Dedifferentiated amniotic fluid mesenchymal stem cell (primary cell): ENCODE measurements around the gene LMF1.

Experiments used
- DNase-seq: peaks from one replicate; pipeline ENCODE4 v3.0.0-alpha.2; 2016; ENCODE audit errors: extremely low spot score

The LMF1 gene

GRCh38 chr16:1002399-1003166 lies 31.8 kb upstream of the LMF1 start:
- peak; percentile 60 for DNase-seq

DNA sequence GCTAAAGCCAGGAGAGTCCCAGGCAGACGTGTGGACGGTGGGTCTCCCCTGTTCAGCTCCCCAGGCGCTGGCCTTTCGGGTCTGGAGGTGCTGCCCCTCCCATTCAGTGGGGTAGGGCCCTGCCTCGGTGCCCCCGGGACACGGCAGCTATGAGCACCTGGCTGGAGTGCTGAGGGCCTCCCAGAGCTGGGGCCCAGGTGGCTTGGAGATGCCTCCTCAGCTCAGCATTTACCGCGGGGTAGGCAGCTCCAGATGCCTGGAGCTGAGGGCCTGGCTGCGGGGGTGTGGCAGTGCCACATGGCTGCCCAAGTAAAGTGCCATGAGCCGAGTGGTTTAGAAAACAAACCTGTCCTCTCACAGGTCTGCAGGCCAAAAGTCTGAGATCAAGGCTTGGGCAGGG lies 30.3 kb upstream of the LMF1 start:
- no peak for DNase-seq

DNA sequence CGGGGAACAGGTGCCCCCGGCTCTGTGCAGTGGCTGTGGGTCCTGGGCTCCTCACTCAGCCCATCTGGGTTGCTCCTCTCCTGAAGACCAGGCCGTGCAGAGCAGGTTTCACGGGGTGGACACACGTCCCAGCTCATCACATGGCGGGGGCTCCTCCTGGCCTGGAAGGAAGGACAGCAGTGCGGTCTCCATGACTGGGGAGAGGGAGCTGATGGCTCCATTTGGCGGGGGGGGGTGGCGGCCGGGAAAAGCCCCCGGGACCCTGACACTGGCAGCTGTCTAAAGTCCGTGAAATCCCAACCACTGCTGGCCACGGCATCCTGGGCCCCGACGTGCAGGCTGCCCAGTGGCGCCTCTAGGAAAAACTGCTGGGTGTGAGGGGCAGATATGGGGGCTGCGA lies 29.8 kb upstream of the LMF1 start:
- no peak for DNase-seq

GRCh38 chr16:999677-1000076 lies 28.9 kb upstream of the LMF1 start:
- DNase-seq, result no peak

- DNase-seq, result no peak
Observed at GRCh38 chr16:998615-999014, 27.8 kb upstream of the LMF1 start.

GRCh38 chr16:998211-998610 lies 27.4 kb upstream of the LMF1 start:
- no peak for DNase-seq

GRCh38 chr16:997440-998051 lies 26.8 kb upstream of the LMF1 start:
- no peak for DNase-seq

- DNase-seq, result no peak
Observed at GRCh38 chr16:996681-997080, 25.9 kb upstream of the LMF1 start.

GRCh38 chr16:995783-996182 lies 25.0 kb upstream of the LMF1 start:
- no peak for DNase-seq

DNA sequence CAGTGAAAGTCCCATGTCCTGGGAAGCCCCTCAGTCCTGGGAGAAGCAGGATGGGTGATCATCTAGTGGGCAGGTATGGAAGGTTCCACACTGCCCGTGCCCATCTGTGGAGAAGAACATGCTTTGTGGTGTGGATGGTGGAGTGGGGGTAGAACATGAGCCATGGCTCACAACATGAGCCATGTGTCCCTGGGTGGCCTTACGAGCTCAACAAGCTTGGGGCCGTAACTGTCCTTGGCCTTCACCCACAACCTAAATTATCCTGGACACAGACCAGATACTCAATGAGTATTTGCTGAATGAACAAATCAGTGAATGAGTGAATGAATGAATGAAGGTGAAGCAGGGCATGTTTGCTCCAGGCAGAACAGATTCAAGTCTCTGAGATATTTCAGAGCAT lies 24.3 kb upstream of the LMF1 start:
- DNase-seq, result no peak

DNA sequence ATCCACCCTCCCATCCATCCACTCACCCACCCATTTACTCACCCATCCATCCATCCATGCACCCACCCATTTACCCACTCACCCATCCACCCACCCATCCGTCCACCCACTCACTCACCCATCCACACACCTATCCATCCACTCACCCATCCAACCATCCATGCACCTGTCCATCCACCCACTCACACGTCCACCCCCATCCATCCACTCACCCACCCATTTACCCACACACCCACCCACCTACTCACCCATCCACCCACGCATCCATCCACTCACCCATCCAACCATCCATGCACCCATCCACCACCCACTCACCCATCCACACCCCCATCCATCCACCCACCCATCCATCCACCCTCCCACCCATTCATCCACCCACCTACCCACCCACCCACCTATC lies 22.9 kb upstream of the LMF1 start:
- no peak for DNase-seq

GRCh38 chr16:991773-992172 lies 21.0 kb upstream of the LMF1 start:
- DNase-seq, result no peak

- DNase-seq, result no peak
Observed at GRCh38 chr16:991345-991744, 20.6 kb upstream of the LMF1 start.

- DNase-seq, result no peak
Observed at GRCh38 chr16:990516-991291, 19.9 kb upstream of the LMF1 start.

- DNase-seq, result no peak
Observed at GRCh38 chr16:989354-989814, 18.6 kb upstream of the LMF1 start.

DNA sequence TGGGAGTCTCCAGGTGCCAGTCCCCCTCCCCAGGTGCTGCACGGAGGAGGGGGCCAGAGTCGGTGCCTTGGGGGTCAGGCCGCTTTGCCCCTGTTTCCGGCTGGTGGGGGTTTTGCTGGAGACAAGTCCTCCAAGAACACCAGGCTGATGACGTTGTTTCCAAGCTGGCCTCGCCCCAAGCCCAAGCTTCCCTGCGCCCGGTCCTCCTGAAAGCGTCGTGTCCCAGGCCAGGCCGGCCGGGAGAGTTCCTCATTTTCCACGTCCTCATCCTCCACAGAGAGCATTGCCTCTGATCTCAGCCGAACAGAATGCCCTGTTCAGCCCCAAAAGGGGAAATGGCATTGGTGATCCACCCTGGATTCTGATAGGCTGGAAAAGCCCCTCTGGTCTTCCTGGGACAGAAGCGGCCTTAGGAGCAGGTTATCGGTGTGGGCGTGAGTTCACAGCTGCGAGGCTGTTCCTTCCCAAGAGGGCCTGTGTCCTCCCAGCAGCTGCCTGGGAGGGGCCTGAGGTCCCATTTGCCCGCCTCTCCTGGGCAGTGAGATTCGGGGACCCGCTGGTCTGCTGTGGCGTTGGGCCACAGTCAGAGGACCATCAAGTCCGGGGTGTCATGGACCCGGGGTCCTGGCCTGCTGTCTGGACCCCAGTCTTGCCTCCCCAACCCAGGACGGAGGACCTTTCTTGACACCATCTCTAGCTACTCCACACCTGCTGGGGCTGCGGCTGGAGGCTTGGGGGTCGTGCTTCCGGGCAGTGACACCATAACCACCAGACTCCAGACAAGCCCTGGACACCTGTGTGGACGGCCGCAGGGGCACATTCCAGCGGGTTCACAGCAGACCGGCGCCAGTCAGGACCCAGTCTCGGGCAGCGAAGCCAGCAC lies 17.9 kb upstream of the LMF1 start:
- DNase-seq, result no peak

GRCh38 chr16:987906-988305 lies 17.1 kb upstream of the LMF1 start:
- DNase-seq, result no peak

DNA sequence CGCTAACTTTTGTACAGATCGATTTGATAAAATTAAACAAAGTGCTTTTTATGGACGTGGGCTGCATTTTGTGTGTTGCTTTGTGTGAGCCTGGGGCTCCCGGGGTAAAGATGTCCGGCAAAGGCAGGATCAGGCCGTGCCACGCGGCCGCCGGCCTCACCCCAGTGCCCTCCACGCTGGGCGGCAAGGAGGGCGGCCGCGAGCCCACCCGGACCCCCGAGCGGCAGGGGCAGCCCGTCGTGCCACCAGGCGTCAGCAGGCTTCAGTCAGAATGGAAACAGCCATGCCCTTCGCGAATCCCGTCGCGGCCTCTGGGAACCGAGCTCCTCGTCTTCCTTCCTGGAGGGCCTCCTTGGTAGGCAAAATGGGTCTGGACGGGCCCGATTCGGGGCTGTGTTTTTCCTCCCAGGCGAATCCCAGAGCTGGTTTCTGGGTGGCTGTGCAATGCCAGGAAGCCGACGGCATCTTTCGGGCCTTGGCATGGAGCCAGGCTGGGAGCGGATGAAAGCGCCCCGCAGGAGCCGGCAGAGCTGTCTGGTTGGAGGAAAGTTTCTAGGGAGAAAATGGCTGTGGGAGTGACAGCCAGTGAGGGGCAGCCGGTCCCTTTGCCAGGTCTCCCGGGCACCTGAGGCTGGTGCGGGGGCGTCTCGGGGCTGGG lies 16.3 kb upstream of the LMF1 start:
- no peak for DNase-seq

DNA sequence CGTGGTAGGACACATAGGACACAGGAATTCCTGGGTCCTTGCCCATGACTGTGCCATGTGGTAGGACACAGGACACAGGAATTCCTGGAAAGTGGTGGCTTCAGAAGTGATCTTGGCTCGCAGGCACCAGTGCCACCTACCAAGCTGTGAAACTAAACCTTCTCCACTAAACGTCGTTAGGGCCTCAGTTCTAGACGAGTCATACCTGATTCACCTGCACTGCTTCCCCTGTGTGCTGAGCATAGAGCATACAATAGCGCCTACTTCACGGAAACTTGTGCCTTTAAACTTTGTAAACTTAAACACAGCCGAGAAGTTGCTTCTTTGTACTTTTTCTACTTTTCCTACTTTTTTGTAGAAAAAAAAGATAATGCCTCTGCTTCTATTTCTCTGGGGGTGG lies 15.6 kb upstream of the LMF1 start:
- DNase-seq, result no peak

GRCh38 chr16:985646-986400 lies 15.0 kb upstream of the LMF1 start:
- DNase-seq, result no peak
